ENCODE measurements around the gene MAN2A1. TPM values are rescaled to one million over a fixed set of nuclear protein-coding genes. Genes with fewer than 3 reads are reported as not detected.

MAN2A1 gene
- total RNA-seq, 1 experiment from 2014 or later, result 78.0 TPM

GRCh38 chr5:109868737-109869136 is 179.0 kb downstream of the MAN2A1 start:
- Histone ChIP-seq H2BK12ac (ENCODE audit: insufficient read length, low read depth, low read length) (no peak overlapping the region), H2BK120ac (ENCODE audit: low read depth, low read length, poor library complexity, severe bottlenecking) (no peak overlapping the region), H2BK5ac (ENCODE audit: insufficient read length, low read length) (no peak overlapping the region), H3K9me3 (ENCODE audit: control insufficient read depth, low read depth, low read length) (no peaks in the 10 kb centered on the region), H3K4me2 (ENCODE audit: insufficient read depth, insufficient read length, low read length) (no peak overlapping the region), H4K5ac (ENCODE audit: insufficient read length, low read depth, low read length) (no peak overlapping the region), H2AFZ (ENCODE audit: low read length) (no peak overlapping the region), H3K79me2 (ENCODE audit: insufficient read depth, low read length) (no peaks in the 10 kb centered on the region), H3K23me2 (ENCODE audit: insufficient read length, low read depth, low read length, poor library complexity, severe bottlenecking) (no peaks in the 10 kb centered on the region), H4K91ac (ENCODE audit: insufficient read length, low read depth, low read length) (no peak overlapping the region), H3K9ac (ENCODE audit: extremely low read depth, insufficient read length, low read length) (no peak overlapping the region), H3K18ac (ENCODE audit: insufficient read length, low read depth, low read length) (no peak overlapping the region), H3K4me1 (ENCODE audit: insufficient read depth, low read length) (peaks cover 6% of the 10 kb centered on the region; the same call in 1 of the 2 replicates), H4K20me1 (ENCODE audit: control insufficient read depth, insufficient read depth, insufficient read length) (no peaks in the 10 kb centered on the region), H3T11ph (ENCODE audit: low read length) (no peak overlapping the region), H3K4ac (ENCODE audit: low read depth, low read length) (no peak overlapping the region), H3K14ac (ENCODE audit: insufficient read depth, low read length) (no peak overlapping the region), H3K23ac (ENCODE audit: insufficient read length, low read depth, low read length) (no peak overlapping the region), H2BK20ac (ENCODE audit: low read depth, low read length, poor library complexity, severe bottlenecking) (no peak overlapping the region), H2AK5ac (ENCODE audit: insufficient read length, low read length) (no peak overlapping the region), H3K56ac (ENCODE audit: insufficient read length, low read depth, low read length) (no peak overlapping the region), H4K8ac (replicated peaks; ENCODE audit: insufficient read length, low read depth, low read length) (no peak overlapping the region), H3K27me3 (ENCODE audit: insufficient read depth, low read length) (no peaks in the 10 kb centered on the region), H3K79me1 (ENCODE audit: insufficient read depth, low read depth, low read length, poor library complexity, severe bottlenecking) (no peaks in the 10 kb centered on the region), H2BK15ac (ENCODE audit: low read depth, low read length) (no peak overlapping the region), H3K27ac (ENCODE audit: insufficient read length, low read depth, low read length) (no peak overlapping the region)
- H3K27ac Mint-ChIP-seq, result no peak overlapping the region
- no peak for TF ChIP-seq CTCF (conservative IDR thresholded peaks at IDR 0.05)
- no peaks in the 10 kb centered on the region for H3K27me3 Mint-ChIP-seq (ENCODE audit: low read depth)
- no peak overlapping the region for H3K4me3 Mint-ChIP-seq
- no peaks in the 10 kb centered on the region for H3K9me3 Mint-ChIP-seq
- WGBS (ENCODE audit: extremely low coverage, insufficient read length, low lambda C conversion rate), result no CpG with 5 or more reads among the region's 2 CpGs
- no peak for DNase-seq
- peaks cover 10 to 13% of the 10 kb centered on the region in 2 experiments for H3K4me1 Mint-ChIP-seq
- peaks cover 16 to 51% (median 47%) of the 10 kb centered on the region in 3 experiments; a peak in 6 of 7 replicates for H3K36me3 Mint-ChIP-seq (ENCODE audit: insufficient read depth in 1 of 3, low read depth in 3 of 3)

Data from H9 (cell line).